NCI-H2029 (cell line): ENCODE measurements around the gene LDHAL6B.

Source experiments
- DNase-seq: peaks from one replicate; lab custom pipeline; 2025; lab: John Stamatoyannopoulos, UW

LDHAL6B gene

GRCh38 chr15:59177317-59177660 is 29.4 kb upstream of the LDHAL6B start:
- DNase-seq: no peak

GRCh38 chr15:59178151-59178695 is 28.4 kb upstream of the LDHAL6B start:
- peak; percentile 54 for DNase-seq

GRCh38 chr15:59179717-59180116 is 26.9 kb upstream of the LDHAL6B start:
- no peak for DNase-seq

GRCh38 chr15:59180945-59181600 is 25.6 kb upstream of the LDHAL6B start:
- no peak for DNase-seq

- DNase-seq: no peak
Observed at GRCh38 chr15:59185725-59186124, 20.9 kb upstream of the LDHAL6B start.

GRCh38 chr15:59186501-59186900 is 20.1 kb upstream of the LDHAL6B start:
- DNase-seq: no peak

GRCh38 chr15:59189241-59189640 is 17.4 kb upstream of the LDHAL6B start:
- DNase-seq: no peak

GRCh38 chr15:59190291-59190690 is 16.4 kb upstream of the LDHAL6B start:
- DNase-seq: no peak

GRCh38 chr15:59191855-59192237 is 14.8 kb upstream of the LDHAL6B start:
- DNase-seq: no peak

- no peak for DNase-seq
Observed at GRCh38 chr15:59194639-59195325, 11.9 kb upstream of the LDHAL6B start.

- no peak for DNase-seq
Observed at GRCh38 chr15:59196416-59196815, 10.2 kb upstream of the LDHAL6B start.

GRCh38 chr15:59197454-59197853 is 9.2 kb upstream of the LDHAL6B start:
- DNase-seq: no peak

- no peak for DNase-seq
Observed at GRCh38 chr15:59199626-59200465, 6.8 kb upstream of the LDHAL6B start.

- no peak for DNase-seq
Observed at GRCh38 chr15:59200560-59200959, 6.1 kb upstream of the LDHAL6B start.

- DNase-seq: no peak
Observed at GRCh38 chr15:59203008-59203407, 3.6 kb upstream of the LDHAL6B start.

GRCh38 chr15:59203657-59204056 is 3.0 kb upstream of the LDHAL6B start:
- no peak for DNase-seq

- DNase-seq: no peak
Observed at GRCh38 chr15:59205839-59206622, 612 bp upstream of the LDHAL6B start.

- DNase-seq: no peak
Observed at GRCh38 chr15:59208613-59209249, 2.1 kb downstream of the LDHAL6B start.

GRCh38 chr15:59210186-59210585 is 3.5 kb downstream of the LDHAL6B start:
- no peak for DNase-seq

GRCh38 chr15:59216911-59217310 is 10.3 kb downstream of the LDHAL6B start:
- no peak for DNase-seq

- no peak for DNase-seq
Observed at GRCh38 chr15:59217876-59218498, 11.3 kb downstream of the LDHAL6B start.
